NCI-H748 treated with DMSO at 0.1 percent for 48 hours (cell line): ENCODE measurements around the gene KRT32.

Experiments used
- DNase-seq: peaks from one replicate; lab custom pipeline; 2025; lab: John Stamatoyannopoulos, UW

The KRT32 gene

DNA sequence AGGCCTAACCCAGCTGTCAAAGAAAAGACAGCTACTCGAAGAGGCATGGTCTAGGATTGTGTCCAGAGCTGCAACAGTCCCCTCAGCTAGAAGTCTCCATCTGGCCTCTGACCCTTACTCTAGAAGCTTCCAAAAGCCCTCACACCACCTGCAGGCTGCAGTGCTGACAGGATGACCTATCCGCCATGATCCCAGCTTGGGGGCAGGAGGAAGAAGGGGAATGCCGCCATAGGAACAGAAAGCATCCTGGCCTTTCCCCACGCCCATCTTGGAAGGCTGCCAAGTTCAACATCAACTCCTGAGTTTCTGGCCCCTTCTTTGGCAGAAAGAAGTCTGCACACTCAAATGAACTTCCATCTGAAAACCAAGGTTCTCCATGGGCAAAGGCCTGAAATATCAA, 25.6 kb upstream of the KRT32 start:
- peak; percentile 69 for DNase-seq

DNA sequence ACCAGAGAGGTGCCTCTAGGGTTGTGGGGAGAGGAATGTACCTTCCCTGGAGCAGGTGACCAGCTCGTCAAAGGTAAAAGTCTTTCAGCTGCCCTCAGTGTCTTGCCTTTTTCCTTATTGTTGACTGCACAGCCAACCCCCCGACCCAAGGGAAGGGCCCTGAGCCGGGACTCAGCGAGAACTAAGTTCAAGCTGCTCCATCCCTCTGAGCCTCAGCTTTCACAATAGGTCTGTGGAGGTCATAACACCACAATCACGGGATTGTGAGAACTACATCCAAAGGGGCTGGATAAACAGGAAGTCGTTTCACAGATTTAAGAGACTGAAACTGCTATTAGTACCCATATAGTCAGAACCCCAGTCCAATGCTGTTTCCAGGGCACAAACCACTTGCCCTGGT, 25.2 kb upstream of the KRT32 start:
- DNase-seq: no peak

- DNase-seq: no peak
These were observed 24.3 kb upstream of the KRT32 start for GRCh38 chr17:41491476-41491875.

DNA sequence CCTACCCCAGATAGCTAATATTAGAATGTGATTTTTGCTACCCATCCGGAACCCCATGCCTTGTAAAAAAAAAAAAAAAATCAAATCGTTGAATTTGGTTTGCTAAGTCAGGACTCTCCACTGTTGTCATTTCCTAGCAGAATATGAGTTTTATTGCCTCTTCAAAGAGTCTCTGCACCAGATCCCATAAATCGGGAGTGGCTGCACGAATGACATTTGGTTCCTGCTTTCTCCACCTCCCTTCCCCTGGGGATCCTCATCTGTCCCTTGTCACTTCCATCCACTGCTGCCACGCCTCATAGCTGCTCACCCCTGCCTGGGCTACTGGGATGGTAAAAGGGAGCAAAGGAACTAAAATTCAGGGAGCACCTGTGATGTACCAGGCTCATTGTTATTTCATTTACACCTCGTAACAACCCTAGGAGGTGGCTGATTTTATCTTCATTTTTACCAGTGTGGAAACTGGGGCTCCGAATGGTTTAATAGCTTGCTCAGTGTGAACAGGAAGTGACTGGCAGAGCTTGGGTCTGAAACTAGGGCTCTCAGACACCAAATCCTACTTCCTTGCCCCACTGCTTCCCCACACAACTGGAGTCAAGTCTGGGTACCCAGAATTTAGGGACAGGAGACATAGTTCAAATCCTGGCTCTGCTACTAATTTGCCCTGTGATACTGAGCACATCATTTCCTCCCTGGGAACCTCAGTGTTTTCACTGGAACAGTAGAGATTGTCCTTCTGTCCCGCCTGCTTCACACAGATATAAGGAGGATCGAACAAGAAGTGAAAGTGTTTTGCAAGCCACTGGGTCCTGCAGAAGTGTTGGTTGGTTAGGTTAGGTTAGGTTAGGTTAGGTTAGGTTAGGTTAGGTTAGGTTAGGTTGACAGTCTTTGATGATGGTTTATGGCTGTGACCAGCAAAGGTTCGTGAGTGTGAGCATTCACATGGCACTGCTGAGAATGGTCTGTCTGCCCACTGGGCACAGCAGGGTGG, 23.1 kb upstream of the KRT32 start:
- DNase-seq: no peak

GRCh38 chr17:41489531-41489930, 22.3 kb upstream of the KRT32 start, which contains the start of gene KRT36:
Gene KRT36, minus strand, starts transcription at chr17:41489910. Its CDS starts 46 bp downstream, at chr17:41489864.
- DNase-seq: no peak

- DNase-seq: no peak
These were observed 19.8 kb upstream of the KRT32 start for GRCh38 chr17:41486809-41487530.

DNA sequence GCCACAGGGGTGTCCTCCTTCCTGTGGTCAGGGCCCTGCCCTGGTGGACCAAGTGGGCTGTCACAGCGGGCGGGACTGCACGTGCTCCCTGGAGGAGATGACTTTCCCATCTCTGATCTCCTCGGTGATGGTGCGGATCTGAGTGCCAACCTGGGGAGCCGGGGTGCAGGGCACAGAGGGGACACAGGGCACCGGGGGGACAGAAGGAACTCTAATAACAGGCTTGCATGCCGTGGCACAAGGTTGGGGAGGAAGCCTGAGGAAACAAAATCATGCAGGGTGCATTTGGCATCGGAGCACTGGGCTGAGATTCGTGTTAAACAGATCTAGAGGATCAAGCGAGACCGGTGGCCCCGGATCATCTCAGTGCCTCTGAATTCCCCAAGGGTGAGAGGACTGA, 19.1 kb upstream of the KRT32 start:
- no peak for DNase-seq

- DNase-seq: no peak
These were observed 18.0 kb upstream of the KRT32 start for GRCh38 chr17:41484920-41485904.

- DNase-seq: no peak
These were observed 17.0 kb upstream of the KRT32 start for GRCh38 chr17:41483991-41484826.

- no peak for DNase-seq
These were observed 16.3 kb upstream of the KRT32 start for GRCh38 chr17:41483531-41483930.

- DNase-seq: no peak
These were observed 13.8 kb upstream of the KRT32 start, which contains the start of gene KRT35 for GRCh38 chr17:41481036-41481435. Gene KRT35, minus strand, starts transcription at chr17:41481151. Its CDS starts 54 bp downstream, at chr17:41481097.

DNA sequence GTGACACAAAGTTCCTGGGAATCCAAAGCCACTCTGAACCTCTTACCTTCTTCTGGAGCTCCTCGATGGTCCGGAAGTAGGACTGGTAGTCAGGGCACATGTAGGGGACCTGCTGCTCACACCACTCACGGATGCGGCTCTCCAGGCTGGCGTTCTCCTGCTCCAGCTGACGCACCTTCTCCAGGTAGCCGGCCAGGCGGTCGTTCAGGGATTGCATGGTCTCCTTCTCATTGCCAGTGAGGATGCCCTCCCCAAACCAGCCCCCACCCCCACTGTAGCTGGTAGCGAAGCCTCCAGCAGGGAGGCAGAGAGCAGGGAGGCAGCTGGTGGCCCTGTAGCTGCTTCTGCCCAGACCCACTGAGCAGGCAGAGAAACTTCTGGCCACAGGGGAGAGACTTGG, 13.4 kb upstream of the KRT32 start:
- DNase-seq: no peak

GRCh38 chr17:41480136-41480535, 12.9 kb upstream of the KRT32 start:
- no peak for DNase-seq

GRCh38 chr17:41478237-41478636, 11.1 kb upstream of the KRT32 start:
- DNase-seq: no peak

DNA sequence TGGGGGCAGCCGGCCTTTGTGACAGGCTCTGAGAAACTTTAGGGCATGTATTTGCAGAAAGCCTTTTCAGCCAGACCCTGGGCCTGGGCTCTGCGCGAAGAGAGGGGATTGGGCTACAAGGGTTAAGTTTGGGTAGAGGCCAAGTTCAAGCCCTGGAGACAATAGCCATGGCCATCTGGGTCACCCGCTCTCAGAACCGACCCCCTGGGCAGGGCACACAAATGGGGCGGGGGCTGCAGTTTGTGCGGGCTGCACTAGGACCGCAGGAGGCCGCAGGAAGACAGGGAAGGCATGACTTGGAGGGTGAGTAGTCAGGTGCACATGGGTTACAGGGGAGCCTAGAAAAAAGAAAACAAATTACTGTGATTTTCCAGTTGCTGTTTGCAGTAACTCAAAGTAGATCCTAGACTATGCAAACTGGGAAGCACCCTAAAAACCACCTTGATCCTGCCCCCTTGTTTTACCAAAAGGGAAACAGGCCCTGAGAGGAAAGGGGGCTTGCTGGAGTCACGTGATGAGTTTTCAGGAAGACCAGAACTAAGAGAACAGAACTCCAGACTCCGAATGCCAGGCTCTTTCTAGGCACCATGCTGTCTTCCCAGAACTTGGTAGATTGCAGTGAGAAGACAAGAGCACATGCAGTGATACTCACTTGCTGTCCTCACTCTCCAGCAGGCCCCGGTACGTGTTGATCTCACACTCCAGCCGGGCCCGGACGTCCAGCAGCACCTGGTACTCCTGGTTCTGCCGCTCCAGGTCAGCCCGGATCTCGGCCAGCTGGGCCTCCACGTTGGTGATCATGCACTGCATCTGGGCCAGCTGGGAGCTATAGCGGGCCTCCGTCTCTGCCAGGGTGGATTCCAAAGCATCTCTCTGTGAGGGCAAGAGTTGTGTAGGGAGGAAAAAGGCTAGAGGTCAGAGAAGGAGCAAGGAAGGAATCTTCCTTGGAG, 10.0 kb upstream of the KRT32 start:
- no peak for DNase-seq

DNA sequence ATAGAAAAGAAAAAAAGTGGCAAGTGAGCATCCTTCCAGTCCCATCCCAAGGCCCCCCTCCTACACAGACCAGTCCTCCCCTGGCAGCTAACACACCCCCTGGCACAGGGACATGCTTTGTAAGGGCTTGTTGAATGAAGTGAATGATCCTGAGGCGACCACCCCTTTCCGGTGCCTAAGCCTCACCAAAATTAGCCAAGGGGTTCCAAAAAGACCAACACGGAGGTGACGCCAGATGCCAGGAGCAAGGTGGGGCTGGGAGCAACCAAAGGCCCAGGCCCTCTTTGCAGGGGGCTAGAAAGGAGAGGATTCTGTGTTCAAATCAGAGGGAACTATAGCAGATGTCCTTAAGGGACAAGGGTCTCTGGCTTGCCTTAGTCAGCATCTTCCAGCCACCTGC, 8.2 kb upstream of the KRT32 start:
- DNase-seq: no peak

- no peak for DNase-seq
These were observed 7.7 kb upstream of the KRT32 start for GRCh38 chr17:41474863-41475262.

GRCh38 chr17:41468346-41468745, 1.2 kb upstream of the KRT32 start:
- DNase-seq: no peak

DNA sequence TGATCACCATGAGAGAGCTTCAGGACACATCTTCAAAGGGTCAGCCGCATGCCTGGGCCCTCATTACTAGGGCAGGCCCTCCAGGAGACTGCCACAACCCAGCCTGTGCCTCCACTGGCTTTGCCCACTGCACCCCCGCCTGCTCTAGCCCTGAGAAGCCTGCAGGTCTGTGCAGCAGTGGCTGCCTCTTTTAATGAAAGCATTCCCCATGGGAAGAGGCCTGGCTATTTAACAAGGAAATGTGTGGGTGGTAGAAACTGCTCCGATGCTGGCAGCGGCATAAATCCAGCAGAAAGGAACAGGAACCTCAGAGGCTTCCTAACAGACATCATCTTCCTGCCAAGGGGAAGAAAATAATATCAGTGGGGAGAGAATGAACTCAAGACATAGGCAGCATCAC, 375 bp upstream of the KRT32 start:
- DNase-seq: no peak

- no peak for DNase-seq
These were observed 2.5 kb downstream of the KRT32 start for GRCh38 chr17:41464682-41465081.
